Heart left ventricle (tissue), 16 donors: Measurements from ENCODE around the gene TEX26. TPM values are rescaled to one million over a fixed set of nuclear protein-coding genes. Genes with fewer than 3 reads are reported as not detected.

Source experiments
- ATAC-seq, 4 donors: fragments of 200-7000 bp; cut with Tn5 transposase; one replicate each; pipeline ENCODE4 v1.9.1; 2020 to 2022; ENCODE audit warnings: moderate library complexity in 4 of 4, mild to moderate bottlenecking in 3 of 4, moderate number of reproducible peaks in 1 of 4
- DNase-seq, 5 donors: peaks; one replicate each; pipeline ENCODE4 v3.0.0-alpha.2; 2020
- H3K27ac ChIP-seq, 12 donors: fragments of 200-600 bp; sonication (generic) in 4 of 12; one replicate each; pipeline versions ENCODE4 v1.5.0 to v1.8.0; 2016 to 2022; ENCODE audit warnings: mild to moderate bottlenecking in 2 of 12
- H3K27me3 ChIP-seq, 9 donors: fragments of 200-600 bp; sonication (generic) in 2 of 9; one replicate each; pipeline versions ENCODE4 v1.5.1 to v1.8.0; 2016 to 2022; ENCODE audit warnings: mild to moderate bottlenecking in 3 of 9
- H3K36me3 ChIP-seq, 9 donors: fragments of 200-600 bp; sonication (generic) in 2 of 9; one replicate each; pipeline versions ENCODE4 v1.5.0 to v1.8.0; 2018 to 2022; ENCODE audit warnings: mild to moderate bottlenecking in 2 of 9
- H3K4me1 ChIP-seq, 12 donors: fragments of 200-600 bp; sonication (generic) in 4 of 12; one replicate each; pipeline versions ENCODE4 v1.5.0 to v1.8.0; 2016 to 2022; ENCODE audit warnings: mild to moderate bottlenecking in 3 of 12
- H3K4me3 ChIP-seq, 12 donors: fragments of 200-600 bp; sonication (generic) in 4 of 12; one replicate each; pipeline versions ENCODE4 v1.5.0 to v1.8.0; 2017 to 2022; ENCODE audit warnings: mild to moderate bottlenecking in 9 of 12, moderate library complexity in 4 of 12
- H3K9me3 ChIP-seq, 12 donors: fragments of 200-600 bp; sonication (generic) in 4 of 12; one replicate each; pipeline versions ENCODE4 v1.5.0 to v1.8.0; 2016 to 2022; ENCODE audit warnings: mild to moderate bottlenecking in 1 of 12
- POLR2A ChIP-seq, 2 donors: fragments of 450-650 bp; IDR thresholded peaks; one replicate each; pipeline ENCODE4 v1.6.1; 2017; ENCODE audit warnings: antibody characterized with exemption in 2 of 2, mild to moderate bottlenecking in 2 of 2, moderate library complexity in 2 of 2
- WGBS, 4 donors: extraction: QIAGEN DNeasy Blood & Tissue Kit in 2 of 4; methylation state at CpG; one replicate each; pipeline versions ENCODE4 v1.1.5 to v1.1.7; 2013 to 2018; 5-methylcytosine and 5-hydroxymethylcytosine counted together
- intact Hi-C, 10 donors: fragments of 100-400 bp; cut with DNase I; formaldehyde crosslinking; loops; one replicate each; pipeline versions ENCODE4 v1.11.1 to v1.14.2; 2022
- polyA plus RNA-seq, 2 donors: library from polyadenylated mRNA; stranded (reverse); fragments of 200-250 nt; gene quantifications; one replicate each; pipeline ENCODE4 v1.2.3, GENCODE V29; 2013
- total RNA-seq, 9 donors: library from RNA; depleted of rRNA in 2 of 9; stranded (reverse); fragments of >200 nt in 2 of 9; fragmentation: NEBNext Ultra II Directional in 3 of 9; extraction: Animal tissue kit (Norgen Biotek cat#: 25700) in 3 of 9; gene quantifications; one replicate each; pipeline versions ENCODE4 v1.1.0 to v1.2.4, GENCODE V29; 2016 to 2023
- TF ChIP-seq, protein P1 (sequence below), 12 donors: fragments of 200-600 bp; sonication (generic) in 4 of 12; IDR thresholded peaks; one replicate each; pipeline versions ENCODE4 v1.5.0 to v1.8.0; 2018 to 2022; ENCODE audit warnings: antibody characterized with exemption in 12 of 12, mild to moderate bottlenecking in 5 of 12
- donor health status: ischemic (EF 13 %, LVEDD 7.1; RV severe dilation, severe dysfunction).
- donor health status: healthy with polysubstance abuse.
- donor health status: DM: no; HTN: yes; CAD: no.
- donor health status: DM: no; HTN: no; CAD: no.
- donor health status: ischemic (EF 25% LVEDD 6.9; RV normal size, moderate dysfunction).
- donor health status: ischemic (EF 25% LVEDD 5.7; RV mildly dilated, moderate dysfunction).
- donor health status: healthy.
- donor health status: DM: yes; HTN: yes; CAD: no.
- donor health status: ischemic (EF 35%, LVEDD 5.7; RV mildly dilated, moderate dysfunction).
- donor health status: nonischemic (EF 11% LVEDD 7.7; RV severe dilation, severe dysfunction).
- donor health status: DM: yes; HTN: yes; CAD: no.
- donor health status: PGD.
- donor health status: ischemic (EF 29% LVEDD 5.4; RV normal size, mild dysfunction).
- donor health status: nonischemic (EF 23%, LVEDD 6.1; RV moderate dilation, normal function).

The TEX26 gene
- total and polyA plus RNA-seq, 11 donors = not detected

DNA sequence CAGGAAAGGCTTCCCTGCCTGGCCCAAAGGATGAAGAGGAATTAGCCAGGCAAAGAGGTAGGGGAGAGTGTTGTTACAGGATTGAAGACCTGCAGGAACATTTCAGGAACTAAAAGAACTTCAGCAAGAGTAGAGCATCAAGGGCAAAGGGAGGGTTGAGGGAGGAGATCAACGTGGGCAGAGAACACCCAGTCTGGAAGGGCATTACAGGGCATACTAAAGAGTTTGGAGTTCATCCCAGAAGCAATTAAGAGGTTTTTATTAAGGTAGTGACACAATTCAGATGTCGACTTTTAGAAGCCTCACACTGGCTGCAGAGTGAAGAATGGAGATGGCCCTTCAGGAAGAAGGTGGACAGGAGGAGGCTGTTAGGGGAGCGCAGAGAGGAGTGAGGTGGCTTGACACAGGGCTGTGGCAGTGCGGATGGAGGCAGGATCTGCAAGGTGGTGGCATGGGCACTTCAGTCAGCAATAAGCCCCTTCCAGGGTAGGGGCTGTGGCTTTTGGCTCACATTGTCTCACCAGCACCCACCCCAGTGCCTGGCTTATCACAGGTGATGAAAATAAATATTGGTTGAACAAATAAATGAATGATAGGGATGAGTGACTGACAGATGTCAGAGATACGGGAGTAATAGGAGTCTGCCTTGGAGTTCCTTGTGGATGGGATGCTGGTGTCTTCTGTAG lies 24.9 kb downstream of the TEX26 start:
- WGBS, 4 donors = 67 to 69% (median 69%) methylated on average over 5 of the region's 5 CpGs
- peaks cover 0 to 20% (median 0%) of the 10 kb centered on the region in 12 donors for H3K9me3 ChIP-seq
- no peaks in the 10 kb centered on the region for H3K36me3 ChIP-seq
- DNase-seq = no peak
- H3K27me3 ChIP-seq = no peaks in the 10 kb centered on the region
- ATAC-seq = peak; percentile 47 to 83 (median 75)
- intact Hi-C loops = no loop called here
- no peak overlapping the region for H3K27ac ChIP-seq
- H3K4me1 ChIP-seq = peaks cover 0 to 9% (median 0%) of the 10 kb centered on the region in 12 donors
- TF ChIP-seq, protein P1, sequence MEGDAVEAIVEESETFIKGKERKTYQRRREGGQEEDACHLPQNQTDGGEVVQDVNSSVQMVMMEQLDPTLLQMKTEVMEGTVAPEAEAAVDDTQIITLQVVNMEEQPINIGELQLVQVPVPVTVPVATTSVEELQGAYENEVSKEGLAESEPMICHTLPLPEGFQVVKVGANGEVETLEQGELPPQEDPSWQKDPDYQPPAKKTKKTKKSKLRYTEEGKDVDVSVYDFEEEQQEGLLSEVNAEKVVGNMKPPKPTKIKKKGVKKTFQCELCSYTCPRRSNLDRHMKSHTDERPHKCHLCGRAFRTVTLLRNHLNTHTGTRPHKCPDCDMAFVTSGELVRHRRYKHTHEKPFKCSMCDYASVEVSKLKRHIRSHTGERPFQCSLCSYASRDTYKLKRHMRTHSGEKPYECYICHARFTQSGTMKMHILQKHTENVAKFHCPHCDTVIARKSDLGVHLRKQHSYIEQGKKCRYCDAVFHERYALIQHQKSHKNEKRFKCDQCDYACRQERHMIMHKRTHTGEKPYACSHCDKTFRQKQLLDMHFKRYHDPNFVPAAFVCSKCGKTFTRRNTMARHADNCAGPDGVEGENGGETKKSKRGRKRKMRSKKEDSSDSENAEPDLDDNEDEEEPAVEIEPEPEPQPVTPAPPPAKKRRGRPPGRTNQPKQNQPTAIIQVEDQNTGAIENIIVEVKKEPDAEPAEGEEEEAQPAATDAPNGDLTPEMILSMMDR (IDR thresholded peaks at IDR 0.05) = no peak
- no peak for TF ChIP-seq POLR2A (IDR thresholded peaks at IDR 0.05)
- H3K4me3 ChIP-seq = no peak overlapping the region

- intact Hi-C loops = no loop called here
- ATAC-seq = no peak
Observed at GRCh38 chr13:30959678-30960077, 27.2 kb downstream of the TEX26 start.

DNA sequence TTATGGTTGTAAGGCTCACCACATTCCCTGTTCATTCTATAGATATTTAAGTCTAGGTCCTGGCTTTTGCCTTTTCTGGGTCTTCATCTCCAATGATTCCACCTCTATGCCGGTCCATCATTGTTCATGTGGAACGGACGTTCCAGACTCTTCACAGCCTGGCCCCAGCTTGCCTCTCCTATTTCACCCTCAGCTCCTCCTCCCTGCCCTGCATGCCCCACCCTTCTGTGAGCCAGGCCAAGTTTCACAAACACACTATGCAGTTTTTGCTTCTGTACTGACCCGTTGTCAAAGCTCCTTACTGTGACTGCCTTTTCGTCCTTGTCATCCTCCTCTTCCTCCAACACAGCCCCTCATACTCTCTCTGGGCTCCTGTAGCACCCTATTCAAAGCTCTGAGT lies 31.3 kb downstream of the TEX26 start:
- DNase-seq (peak in 1 of 5 donors; percentile 32), ATAC-seq (peak in 2 of 4 donors; percentile 51 to 65)

More at GRCh38 chr13:30959678-30960077, 27.2 kb downstream of the TEX26 start:
- no peak for DNase-seq
- Histone ChIP-seq H3K36me3 (no peaks in the 10 kb centered on the region), H3K9me3 (peaks cover 0 to 20% (median 0%) of the 10 kb centered on the region in 12 donors), H3K27ac (no peak overlapping the region), H3K27me3 (peaks cover 0 to 8% (median 0%) of the 10 kb centered on the region in 9 donors), H3K4me1 (peaks cover 0 to 9% (median 0%) of the 10 kb centered on the region in 12 donors), H3K4me3 (no peak overlapping the region)
- 67 to 88% (median 81%) methylated on average over 1 of the region's 1 CpG for WGBS, 4 donors
- TF ChIP-seq, protein P1 (IDR thresholded peaks at IDR 0.05) = no peak
- no peak for TF ChIP-seq POLR2A (IDR thresholded peaks at IDR 0.05)

GRCh38 chr13:30965380-30965779 lies 32.9 kb downstream of the TEX26 start:
- WGBS, 4 donors = 89 to 90% (median 90%) methylated on average over 1 of the region's 1 CpG
- intact Hi-C loops = no loop called here
- DNase-seq (no peak), ATAC-seq (no peak)
- Histone ChIP-seq H3K27ac (no peak overlapping the region), H3K4me1 (no peaks in the 10 kb centered on the region), H3K4me3 (no peak overlapping the region), H3K27me3 (peaks cover 0 to 11% (median 2%) of the 10 kb centered on the region in 9 donors), H3K9me3 (peaks cover 0 to 2% (median 0%) of the 10 kb centered on the region in 12 donors), H3K36me3 (no peaks in the 10 kb centered on the region)
- no peak for TF ChIP-seq POLR2A (IDR thresholded peaks at IDR 0.05)

More for the DNA sequence above, 31.3 kb downstream of the TEX26 start:
- no peak overlapping the region for H3K4me3 ChIP-seq
- H3K9me3 ChIP-seq = peaks cover 0 to 18% (median 0%) of the 10 kb centered on the region in 12 donors
- H3K36me3 ChIP-seq = no peaks in the 10 kb centered on the region
- peaks cover 0 to 10% (median 0%) of the 10 kb centered on the region in 9 donors for H3K27me3 ChIP-seq
- H3K4me1 ChIP-seq = no peaks in the 10 kb centered on the region
- intact Hi-C loops = no loop called here
- TF ChIP-seq, protein P1 (IDR thresholded peaks at IDR 0.05) = no peak
- no peak for TF ChIP-seq POLR2A (IDR thresholded peaks at IDR 0.05)
- 27 to 37% (median 32%) methylated on average over 5 of the region's 5 CpGs for WGBS, 4 donors
- H3K27ac ChIP-seq = no peak overlapping the region
